PFSK-1 (cell line): ENCODE data around the gene SEMA6A.

Source experiments
- FOXP2 ChIP-seq: optimal IDR thresholded peaks from 2 replicates; pipeline ENCODE3; 2011; ENCODE audit warnings: borderline replicate concordance, control low read depth, inconsistent platforms; ENCODE audit not compliant: insufficient read depth; ENCODE audit errors: extremely low read length, extremely low read depth
- POLR2AphosphoS5 ChIP-seq: IDR thresholded peaks from 2 replicates; pipeline ENCODE4 v1.6.1; 2012; ENCODE audit warnings: low read depth, mild to moderate bottlenecking, control low read depth, low read length, moderate library complexity
- SIN3A ChIP-seq: IDR thresholded peaks from 2 replicates; pipeline ENCODE4 v1.6.1; 2012; ENCODE audit warnings: mild to moderate bottlenecking, low read length, moderate library complexity, borderline replicate concordance; ENCODE audit not compliant: insufficient read depth
- TAF1 ChIP-seq: IDR thresholded peaks from 2 replicates; pipeline ENCODE4 v1.6.1; 2012; ENCODE audit warnings: low read length, control low read depth, borderline replicate concordance; ENCODE audit not compliant: insufficient read depth
- TF ChIP-seq, protein P1 (sequence below), 2 experiments: IDR thresholded peaks; 2 replicates each; pipeline versions ENCODE4 v1.6.1 to v1.8.0; 2011 to 2012; ENCODE audit warnings: low read depth in 2 of 2, low read length in 2 of 2, control low read depth in 1 of 2, inconsistent platforms in 1 of 2, mild to moderate bottlenecking in 1 of 2, moderate library complexity in 1 of 2; ENCODE audit not compliant: insufficient read depth in 1 of 2

SEMA6A gene

GRCh38 chr5:116468583-116468982, 106.0 kb downstream of the SEMA6A start:
- TF ChIP-seq, protein P1, sequence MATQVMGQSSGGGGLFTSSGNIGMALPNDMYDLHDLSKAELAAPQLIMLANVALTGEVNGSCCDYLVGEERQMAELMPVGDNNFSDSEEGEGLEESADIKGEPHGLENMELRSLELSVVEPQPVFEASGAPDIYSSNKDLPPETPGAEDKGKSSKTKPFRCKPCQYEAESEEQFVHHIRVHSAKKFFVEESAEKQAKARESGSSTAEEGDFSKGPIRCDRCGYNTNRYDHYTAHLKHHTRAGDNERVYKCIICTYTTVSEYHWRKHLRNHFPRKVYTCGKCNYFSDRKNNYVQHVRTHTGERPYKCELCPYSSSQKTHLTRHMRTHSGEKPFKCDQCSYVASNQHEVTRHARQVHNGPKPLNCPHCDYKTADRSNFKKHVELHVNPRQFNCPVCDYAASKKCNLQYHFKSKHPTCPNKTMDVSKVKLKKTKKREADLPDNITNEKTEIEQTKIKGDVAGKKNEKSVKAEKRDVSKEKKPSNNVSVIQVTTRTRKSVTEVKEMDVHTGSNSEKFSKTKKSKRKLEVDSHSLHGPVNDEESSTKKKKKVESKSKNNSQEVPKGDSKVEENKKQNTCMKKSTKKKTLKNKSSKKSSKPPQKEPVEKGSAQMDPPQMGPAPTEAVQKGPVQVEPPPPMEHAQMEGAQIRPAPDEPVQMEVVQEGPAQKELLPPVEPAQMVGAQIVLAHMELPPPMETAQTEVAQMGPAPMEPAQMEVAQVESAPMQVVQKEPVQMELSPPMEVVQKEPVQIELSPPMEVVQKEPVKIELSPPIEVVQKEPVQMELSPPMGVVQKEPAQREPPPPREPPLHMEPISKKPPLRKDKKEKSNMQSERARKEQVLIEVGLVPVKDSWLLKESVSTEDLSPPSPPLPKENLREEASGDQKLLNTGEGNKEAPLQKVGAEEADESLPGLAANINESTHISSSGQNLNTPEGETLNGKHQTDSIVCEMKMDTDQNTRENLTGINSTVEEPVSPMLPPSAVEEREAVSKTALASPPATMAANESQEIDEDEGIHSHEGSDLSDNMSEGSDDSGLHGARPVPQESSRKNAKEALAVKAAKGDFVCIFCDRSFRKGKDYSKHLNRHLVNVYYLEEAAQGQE (IDR thresholded peaks at IDR 0.05; ENCODE audit: insufficient read depth in 1 of 2, low read depth in 2 of 2, low read length in 2 of 2), result no peak
- TF ChIP-seq POLR2AphosphoS5, result no peak
- TF ChIP-seq TAF1, result no peak
- no peak for TF ChIP-seq FOXP2
- no peak for TF ChIP-seq SIN3A

- no peak for TF ChIP-seq FOXP2
- no peak for TF ChIP-seq TAF1
- TF ChIP-seq, protein P1 (IDR thresholded peaks at IDR 0.05; ENCODE audit: insufficient read depth in 1 of 2, low read depth in 2 of 2, low read length in 2 of 2), result no peak
- no peak for TF ChIP-seq POLR2AphosphoS5
- TF ChIP-seq SIN3A, result no peak
Measured at GRCh38 chr5:116467465-116467843, 107.2 kb downstream of the SEMA6A start.

- TF ChIP-seq SIN3A (no peak), POLR2AphosphoS5 (no peak), FOXP2 (no peak), TAF1 (no peak)
- TF ChIP-seq, protein P1 (IDR thresholded peaks at IDR 0.05; ENCODE audit: insufficient read depth in 1 of 2, low read depth in 2 of 2, low read length in 2 of 2), result no peak
Measured at GRCh38 chr5:116466727-116467464, 107.7 kb downstream of the SEMA6A start.

DNA sequence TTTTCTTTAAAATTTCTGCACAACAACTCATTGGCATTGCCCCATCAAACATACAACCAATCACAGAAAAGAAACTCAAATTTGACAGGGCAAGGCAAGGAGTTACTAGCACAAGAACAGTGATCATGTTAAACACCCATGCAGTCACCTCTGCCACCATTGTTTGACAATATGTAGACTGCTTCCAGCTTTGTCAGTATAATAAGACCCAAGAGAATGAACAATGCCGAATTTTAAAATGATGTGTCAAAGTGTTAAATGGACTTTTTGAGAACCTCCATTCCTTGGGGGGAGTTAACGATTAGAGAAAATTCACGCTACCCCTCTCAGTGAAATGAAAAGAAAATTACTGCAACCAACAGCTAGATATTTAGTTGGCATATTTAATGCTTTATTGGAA, 109.2 kb downstream of the SEMA6A start:
- no peak for TF ChIP-seq TAF1
- TF ChIP-seq SIN3A, result no peak
- TF ChIP-seq, protein P1 (IDR thresholded peaks at IDR 0.05; ENCODE audit: insufficient read depth in 1 of 2, low read depth in 2 of 2, low read length in 2 of 2), result no peak
- no peak for TF ChIP-seq POLR2AphosphoS5
- no peak for TF ChIP-seq FOXP2

DNA sequence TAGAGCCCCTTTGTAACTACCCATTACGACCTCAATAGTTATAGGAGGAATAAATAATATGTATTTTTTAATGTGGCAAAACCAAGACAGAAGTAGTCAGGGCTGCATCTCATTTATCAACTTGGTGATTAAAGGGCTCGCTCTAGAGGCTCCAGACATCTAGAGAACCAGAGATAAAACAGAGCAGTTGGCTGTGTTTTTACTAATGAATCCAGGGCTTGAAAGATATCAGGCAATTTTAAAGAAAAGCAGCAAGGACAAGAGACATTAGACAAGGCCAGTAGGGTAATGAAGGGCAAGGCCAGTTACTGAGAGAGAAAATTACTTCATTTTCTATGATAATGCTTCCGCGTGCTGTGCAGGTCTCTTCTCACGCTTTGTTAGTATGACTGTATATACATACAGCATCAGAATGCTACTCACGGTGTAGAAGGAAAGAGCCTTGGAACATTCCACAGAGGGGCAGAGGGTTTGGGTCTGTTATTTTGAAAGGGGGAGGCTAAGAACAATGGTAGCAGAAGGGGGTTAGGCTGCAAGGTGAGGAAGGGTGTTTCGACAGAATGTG, 110.4 kb downstream of the SEMA6A start:
- TF ChIP-seq POLR2AphosphoS5, result no peak
- TF ChIP-seq TAF1, result no peak
- TF ChIP-seq, protein P1 (IDR thresholded peaks at IDR 0.05; ENCODE audit: insufficient read depth in 1 of 2, low read depth in 2 of 2, low read length in 2 of 2), result no peak
- TF ChIP-seq SIN3A, result no peak
- no peak for TF ChIP-seq FOXP2
